HepG2 (cell line): Measurements from ENCODE around the gene CTIF. TPM values are rescaled to one million over a fixed set of nuclear protein-coding genes. Genes with fewer than 3 reads are reported as not detected.

Experiments used
- AHR ChIP-seq: IDR thresholded peaks from 2 replicates; pipeline ENCODE4 v1.6.1; 2018; ENCODE audit warnings: missing genetic modification reagents, missing compliant biosample characterization
- CBX5 ChIP-seq: sonication (generic); formaldehyde crosslinking; IDR thresholded peaks from 2 replicates; pipeline ENCODE4 v1.4.0; 2020; ENCODE audit warnings: missing genetic modification reagents, borderline replicate concordance
- CREBL2 ChIP-seq: sonication (generic); formaldehyde crosslinking; IDR thresholded peaks from 2 replicates; pipeline ENCODE4 v1.8.1; 2023; ENCODE audit warnings: missing genetic modification reagents, mild to moderate bottlenecking, borderline replicate concordance
- DNMT3B ChIP-seq: conservative IDR thresholded peaks from 2 replicates; pipeline ENCODE4 v1.6.1; 2016; ENCODE audit warnings: missing biosample characterization, control low read depth
- GABPA ChIP-seq, 2 experiments: IDR thresholded peaks; 2 replicates each; pipeline ENCODE4 v1.6.1; 2011 to 2016; ENCODE audit warnings: low read depth in 2 of 2, low read length in 1 of 2, missing biosample characterization in 1 of 2, missing genetic modification characterization in 1 of 2
- HIVEP1 ChIP-seq: sonication (generic); formaldehyde crosslinking; IDR thresholded peaks from 2 replicates; pipeline ENCODE4 v1.4.0; 2020; ENCODE audit warnings: mild to moderate bottlenecking, missing genetic modification reagents
- KDM5A ChIP-seq: fragments of 200-600 bp; sonication (generic); IDR thresholded peaks from 2 replicates; pipeline ENCODE4 v1.7.0; 2018; ENCODE audit warnings: antibody characterized with exemption, mild to moderate bottlenecking, low read length, borderline replicate concordance
- MEF2D ChIP-seq: sonication (generic); formaldehyde crosslinking; IDR thresholded peaks from 2 replicates; pipeline ENCODE4 v1.5.1; 2020; ENCODE audit warnings: mild to moderate bottlenecking, missing genetic modification reagents
- NR2F2 ChIP-seq: IDR thresholded peaks from 2 replicates; pipeline ENCODE4 v1.6.1; 2012; ENCODE audit warnings: low read depth, inconsistent platforms, borderline replicate concordance
- PAX8 ChIP-seq: sonication (generic); formaldehyde crosslinking; IDR thresholded peaks from 2 replicates; pipeline ENCODE4 v1.8.0; 2022; ENCODE audit warnings: mild to moderate bottlenecking, missing genetic modification reagents, borderline replicate concordance
- PLRG1 ChIP-seq: fragments of 450-650 bp; conservative IDR thresholded peaks from 2 replicates; pipeline ENCODE4 v1.6.1; 2016
- ZKSCAN1 ChIP-seq: fragments of 150-350 bp; IDR thresholded peaks from 2 replicates; pipeline ENCODE4 v1.6.1; 2014; ENCODE audit warnings: low read length
- ZNF12 ChIP-seq: sonication (generic); formaldehyde crosslinking; IDR thresholded peaks from 2 replicates; pipeline ENCODE4 v1.5.0; 2020; ENCODE audit warnings: missing genetic modification reagents
- ZNF24 ChIP-seq: fragments of 450-650 bp; IDR thresholded peaks from 2 replicates; pipeline ENCODE4 v1.6.1; 2017; ENCODE audit warnings: antibody characterized with exemption, mild to moderate bottlenecking
- ZNF580 ChIP-seq: IDR thresholded peaks from 2 replicates; pipeline ENCODE4 v1.6.1; 2016; ENCODE audit warnings: low read depth, borderline replicate concordance
- ZNF768 ChIP-seq: sonication (generic); formaldehyde crosslinking; IDR thresholded peaks from 2 replicates; pipeline ENCODE4 v1.4.0; 2020; ENCODE audit warnings: missing genetic modification reagents
- polyA plus RNA-seq, 8 experiments: library from polyadenylated mRNA; depleted of rRNA in 3 of 8; stranded (reverse) in 7 of 8; unstranded in 1 of 8; fragments of >200 nt; fragmentation: Illumina TruSeq in 4 of 8; extraction: Trizol in 4 of 8; gene quantifications; 2 replicates each; pipeline versions ENCODE4 v1.2.1 to v1.2.3, GENCODE V29; 2011 to 2016; ENCODE audit warnings: low read depth in 4 of 8, missing spikeins in 1 of 8, mixed read lengths in 1 of 8; ENCODE audit not compliant: insufficient read depth in 1 of 8
- total RNA-seq, 5 experiments: library from RNA; depleted of rRNA; stranded (reverse); fragments of >200 nt; fragmentation: Illumina TruSeq; extraction: Trizol; gene quantifications; 2 replicates each; pipeline ENCODE4 v1.2.3, GENCODE V29; 2016; ENCODE audit warnings: low read depth in 1 of 5
- TF ChIP-seq, protein P1 (sequence below): fragments of 450-650 bp; IDR thresholded peaks from 2 replicates; pipeline ENCODE4 v1.6.1; 2017; ENCODE audit warnings: mild to moderate bottlenecking
- TF ChIP-seq, protein P2 (sequence below): sonication (generic); formaldehyde crosslinking; IDR thresholded peaks from 2 replicates; pipeline ENCODE4 v1.8.1; 2023; ENCODE audit warnings: mild to moderate bottlenecking, missing genetic modification reagents
- TF ChIP-seq, protein P3 (sequence below): sonication (generic); formaldehyde crosslinking; IDR thresholded peaks from 2 replicates; pipeline ENCODE4 v1.5.0; 2020; ENCODE audit warnings: missing genetic modification reagents
- TF ChIP-seq, protein P4 (sequence below): IDR thresholded peaks from 2 replicates; pipeline ENCODE4 v1.6.1; 2016; ENCODE audit warnings: control low read depth
- TF ChIP-seq, protein P5 (sequence below): sonication (generic); formaldehyde crosslinking; IDR thresholded peaks from 2 replicates; pipeline ENCODE4 v1.9.0; 2021; ENCODE audit warnings: missing genetic modification reagents, mild to moderate bottlenecking, borderline replicate concordance

CTIF gene
- total and polyA plus RNA-seq, 2 of the 13 experiments (the other 11 are each of a cell fraction or from before 2014, with no cell fraction given), result 18.2 to 28.0 TPM

DNA sequence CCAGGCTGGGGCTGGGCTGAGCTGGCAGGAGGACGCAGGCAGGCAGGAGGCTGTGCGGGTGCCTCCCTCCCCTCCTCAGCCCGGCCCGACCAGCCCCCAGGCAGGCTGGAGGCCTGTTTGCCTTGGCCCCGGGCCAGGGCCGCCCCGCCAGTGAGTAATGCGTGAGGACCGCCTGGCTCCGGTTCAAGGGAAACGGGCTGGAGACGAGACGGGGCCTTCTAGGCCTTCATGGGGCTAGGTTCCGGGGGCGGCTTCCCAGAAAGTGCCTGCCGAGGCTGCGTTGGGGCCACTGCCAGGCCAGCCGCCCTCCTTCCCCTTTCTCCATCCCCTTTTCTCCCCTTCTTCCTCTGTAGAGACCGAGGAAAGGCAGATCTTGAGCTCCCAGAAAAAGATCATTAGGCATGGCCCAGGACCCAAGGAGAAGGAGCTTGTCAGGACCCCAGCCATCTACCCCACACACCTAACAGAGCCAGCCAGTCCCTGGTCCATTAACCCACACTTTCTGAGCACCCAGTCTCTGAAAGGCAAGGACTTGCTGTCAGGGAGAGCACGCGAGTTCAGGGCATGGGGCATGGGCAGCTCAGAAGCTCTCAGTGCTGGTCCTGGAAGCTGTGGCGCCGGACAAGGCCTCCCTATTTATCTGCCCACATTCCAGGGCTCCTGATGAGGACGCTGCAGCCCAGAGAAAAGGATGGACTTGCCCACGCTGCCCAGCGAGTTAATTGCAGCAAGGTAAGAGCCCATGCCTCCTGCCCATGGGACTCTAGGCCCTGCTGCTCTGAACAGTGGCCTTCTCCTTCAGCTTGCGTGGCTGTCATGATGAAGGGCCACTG lies 363.4 kb downstream of the CTIF start (continued):
- TF ChIP-seq, protein P1, sequence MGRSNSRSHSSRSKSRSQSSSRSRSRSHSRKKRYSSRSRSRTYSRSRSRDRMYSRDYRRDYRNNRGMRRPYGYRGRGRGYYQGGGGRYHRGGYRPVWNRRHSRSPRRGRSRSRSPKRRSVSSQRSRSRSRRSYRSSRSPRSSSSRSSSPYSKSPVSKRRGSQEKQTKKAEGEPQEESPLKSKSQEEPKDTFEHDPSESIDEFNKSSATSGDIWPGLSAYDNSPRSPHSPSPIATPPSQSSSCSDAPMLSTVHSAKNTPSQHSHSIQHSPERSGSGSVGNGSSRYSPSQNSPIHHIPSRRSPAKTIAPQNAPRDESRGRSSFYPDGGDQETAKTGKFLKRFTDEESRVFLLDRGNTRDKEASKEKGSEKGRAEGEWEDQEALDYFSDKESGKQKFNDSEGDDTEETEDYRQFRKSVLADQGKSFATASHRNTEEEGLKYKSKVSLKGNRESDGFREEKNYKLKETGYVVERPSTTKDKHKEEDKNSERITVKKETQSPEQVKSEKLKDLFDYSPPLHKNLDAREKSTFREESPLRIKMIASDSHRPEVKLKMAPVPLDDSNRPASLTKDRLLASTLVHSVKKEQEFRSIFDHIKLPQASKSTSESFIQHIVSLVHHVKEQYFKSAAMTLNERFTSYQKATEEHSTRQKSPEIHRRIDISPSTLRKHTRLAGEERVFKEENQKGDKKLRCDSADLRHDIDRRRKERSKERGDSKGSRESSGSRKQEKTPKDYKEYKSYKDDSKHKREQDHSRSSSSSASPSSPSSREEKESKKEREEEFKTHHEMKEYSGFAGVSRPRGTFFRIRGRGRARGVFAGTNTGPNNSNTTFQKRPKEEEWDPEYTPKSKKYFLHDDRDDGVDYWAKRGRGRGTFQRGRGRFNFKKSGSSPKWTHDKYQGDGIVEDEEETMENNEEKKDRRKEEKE, result no peak
- TF ChIP-seq AHR (CRISPR knock-in tag) (peak; percentile 80; the same call in 1 of the 2 replicates), ZNF12 (CRISPR knock-in tag) (peak; percentile 72; the same call in 1 of the 2 replicates), ZNF580 (CRISPR knock-in tag) (peak; percentile 79; the same call in 1 of the 2 replicates), HIVEP1 (CRISPR knock-in tag) (peak; percentile 83; the same call in 1 of the 2 replicates), MEF2D (peak; percentile 80; the same call in 1 of the 2 replicates), CREBL2 (CRISPR knock-in tag) (no peak; the same call in 1 of the 2 replicates), NR2F2 (no peak), ZKSCAN1 (no peak), DNMT3B (CRISPR knock-in tag) (no peak), GABPA (IDR thresholded peaks at IDR 0.05; ENCODE audit: low read depth, low read length) (no peak), GABPA (CRISPR knock-in tag; IDR thresholded peaks at IDR 0.05; ENCODE audit: low read depth) (peak; percentile 35; the same call in 1 of the 2 replicates), PAX8 (CRISPR knock-in tag) (no peak), ZNF24 (no peak), KDM5A (no peak), ZNF768 (CRISPR knock-in tag) (peak; percentile 55; the same call in 1 of the 2 replicates), CBX5 (no peak; the same call in 1 of the 2 replicates), PLRG1 (no peak)
- TF ChIP-seq, protein P2, sequence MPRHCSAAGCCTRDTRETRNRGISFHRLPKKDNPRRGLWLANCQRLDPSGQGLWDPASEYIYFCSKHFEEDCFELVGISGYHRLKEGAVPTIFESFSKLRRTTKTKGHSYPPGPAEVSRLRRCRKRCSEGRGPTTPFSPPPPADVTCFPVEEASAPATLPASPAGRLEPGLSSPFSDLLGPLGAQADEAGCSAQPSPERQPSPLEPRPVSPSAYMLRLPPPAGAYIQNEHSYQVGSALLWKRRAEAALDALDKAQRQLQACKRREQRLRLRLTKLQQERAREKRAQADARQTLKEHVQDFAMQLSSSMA (CRISPR knock-in tag), result no peak
- TF ChIP-seq, protein P3, sequence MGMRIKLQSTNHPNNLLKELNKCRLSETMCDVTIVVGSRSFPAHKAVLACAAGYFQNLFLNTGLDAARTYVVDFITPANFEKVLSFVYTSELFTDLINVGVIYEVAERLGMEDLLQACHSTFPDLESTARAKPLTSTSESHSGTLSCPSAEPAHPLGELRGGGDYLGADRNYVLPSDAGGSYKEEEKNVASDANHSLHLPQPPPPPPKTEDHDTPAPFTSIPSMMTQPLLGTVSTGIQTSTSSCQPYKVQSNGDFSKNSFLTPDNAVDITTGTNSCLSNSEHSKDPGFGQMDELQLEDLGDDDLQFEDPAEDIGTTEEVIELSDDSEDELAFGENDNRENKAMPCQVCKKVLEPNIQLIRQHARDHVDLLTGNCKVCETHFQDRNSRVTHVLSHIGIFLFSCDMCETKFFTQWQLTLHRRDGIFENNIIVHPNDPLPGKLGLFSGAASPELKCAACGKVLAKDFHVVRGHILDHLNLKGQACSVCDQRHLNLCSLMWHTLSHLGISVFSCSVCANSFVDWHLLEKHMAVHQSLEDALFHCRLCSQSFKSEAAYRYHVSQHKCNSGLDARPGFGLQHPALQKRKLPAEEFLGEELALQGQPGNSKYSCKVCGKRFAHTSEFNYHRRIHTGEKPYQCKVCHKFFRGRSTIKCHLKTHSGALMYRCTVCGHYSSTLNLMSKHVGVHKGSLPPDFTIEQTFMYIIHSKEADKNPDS, result no peak
- TF ChIP-seq, protein P4, sequence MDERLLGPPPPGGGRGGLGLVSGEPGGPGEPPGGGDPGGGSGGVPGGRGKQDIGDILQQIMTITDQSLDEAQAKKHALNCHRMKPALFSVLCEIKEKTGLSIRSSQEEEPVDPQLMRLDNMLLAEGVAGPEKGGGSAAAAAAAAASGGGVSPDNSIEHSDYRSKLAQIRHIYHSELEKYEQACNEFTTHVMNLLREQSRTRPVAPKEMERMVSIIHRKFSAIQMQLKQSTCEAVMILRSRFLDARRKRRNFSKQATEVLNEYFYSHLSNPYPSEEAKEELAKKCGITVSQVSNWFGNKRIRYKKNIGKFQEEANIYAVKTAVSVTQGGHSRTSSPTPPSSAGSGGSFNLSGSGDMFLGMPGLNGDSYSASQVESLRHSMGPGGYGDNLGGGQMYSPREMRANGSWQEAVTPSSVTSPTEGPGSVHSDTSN (CRISPR knock-in tag), result no peak
- TF ChIP-seq, protein P5, sequence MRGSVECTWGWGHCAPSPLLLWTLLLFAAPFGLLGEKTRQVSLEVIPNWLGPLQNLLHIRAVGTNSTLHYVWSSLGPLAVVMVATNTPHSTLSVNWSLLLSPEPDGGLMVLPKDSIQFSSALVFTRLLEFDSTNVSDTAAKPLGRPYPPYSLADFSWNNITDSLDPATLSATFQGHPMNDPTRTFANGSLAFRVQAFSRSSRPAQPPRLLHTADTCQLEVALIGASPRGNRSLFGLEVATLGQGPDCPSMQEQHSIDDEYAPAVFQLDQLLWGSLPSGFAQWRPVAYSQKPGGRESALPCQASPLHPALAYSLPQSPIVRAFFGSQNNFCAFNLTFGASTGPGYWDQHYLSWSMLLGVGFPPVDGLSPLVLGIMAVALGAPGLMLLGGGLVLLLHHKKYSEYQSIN (CRISPR knock-in tag), result no peak
